DMS153 treated with DMSO at 0.1 percent for 48 hours (cell line): ENCODE measurements around the gene AQP2.
"Not testable (repeated sequence)": the region's sequence is repeated elsewhere in the genome, so short reads cannot be mapped to it uniquely, and the experiment has no call there.

Experiments used
- DNase-seq: peaks from one replicate; lab custom pipeline; 2025; ENCODE audit not compliant: unreplicated experiment; lab: John Stamatoyannopoulos, UW

AQP2 gene

DNA sequence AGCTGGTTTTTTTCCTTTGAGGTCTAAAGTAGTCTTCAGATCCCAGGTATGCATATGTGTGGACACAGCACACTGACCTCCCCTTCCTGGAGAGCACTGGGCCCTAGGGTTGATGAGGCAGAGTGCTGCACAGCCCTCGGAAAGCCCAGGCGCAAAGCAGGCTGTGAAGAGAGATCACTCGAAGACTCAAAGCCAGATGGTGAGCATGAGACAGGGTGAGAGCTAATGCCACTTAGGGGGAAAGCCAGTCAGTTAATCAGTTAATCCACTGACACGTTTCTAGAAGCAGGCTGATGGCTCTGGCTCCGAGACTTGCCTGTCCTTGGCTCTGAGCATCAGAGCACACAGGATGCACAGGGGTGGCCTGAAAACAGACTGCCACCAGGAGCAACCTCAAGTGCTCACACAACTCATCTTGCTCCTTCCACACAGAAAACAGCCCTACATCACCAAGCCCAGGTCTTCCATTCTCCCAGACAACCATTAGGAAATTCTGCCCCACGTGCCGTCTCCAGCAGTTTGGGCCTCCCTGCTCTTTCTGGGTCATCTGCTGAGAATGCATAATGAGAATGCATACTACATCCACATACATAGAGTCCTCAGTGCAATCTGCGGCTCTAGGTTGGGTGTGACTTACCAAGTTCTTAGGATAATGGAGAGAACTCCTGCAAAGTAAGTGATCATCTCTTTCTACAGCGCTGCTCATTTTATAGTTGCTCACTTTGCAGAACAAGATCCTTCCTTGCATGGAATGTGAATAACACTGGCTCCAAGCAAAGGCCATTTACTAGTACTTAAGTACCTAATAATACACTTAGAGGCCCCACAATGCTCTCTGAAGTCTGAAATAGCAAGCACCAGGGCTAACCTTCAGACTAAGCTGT is 34.2 kb downstream of the AQP2 start:
- DNase-seq: no peak

DNA sequence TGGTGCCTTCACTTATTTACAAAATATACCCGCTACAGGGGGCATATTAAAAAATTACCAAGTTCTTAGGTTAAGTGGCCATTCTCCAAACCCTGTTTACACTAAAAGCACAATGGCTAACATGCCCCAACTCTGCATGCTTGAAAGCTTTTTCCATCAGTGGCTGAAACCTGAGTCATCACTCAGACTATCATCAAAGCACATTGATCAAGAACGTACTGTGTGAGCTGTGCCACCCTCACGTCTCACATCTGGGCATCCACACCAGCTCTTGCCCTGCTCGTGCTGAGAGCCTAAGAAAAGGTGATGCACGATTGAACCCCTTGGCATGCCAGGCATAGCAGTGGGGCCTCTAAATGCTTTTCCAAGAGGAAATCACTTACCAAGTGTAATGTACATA is 35.4 kb downstream of the AQP2 start:
- no peak for DNase-seq

DNA sequence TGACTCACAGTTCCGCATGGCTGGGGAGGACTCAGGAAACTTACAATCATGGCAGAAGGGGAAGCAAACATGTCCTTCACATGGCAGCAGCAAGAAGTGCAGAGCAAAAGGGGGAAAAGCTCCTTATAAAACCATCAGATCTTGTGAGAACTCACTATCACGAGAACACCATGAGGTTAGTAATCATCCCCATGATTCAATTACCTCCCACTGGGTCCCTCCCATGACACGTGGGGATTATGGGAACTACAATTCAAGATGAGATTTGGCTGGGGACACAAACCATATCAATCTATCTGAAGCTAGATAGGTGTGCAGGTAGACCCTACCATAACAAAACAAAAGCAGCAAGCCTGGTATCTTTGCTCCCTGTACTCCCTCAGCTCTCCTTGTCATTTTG is 35.9 kb downstream of the AQP2 start:
- not testable (repeated sequence) for DNase-seq

DNA sequence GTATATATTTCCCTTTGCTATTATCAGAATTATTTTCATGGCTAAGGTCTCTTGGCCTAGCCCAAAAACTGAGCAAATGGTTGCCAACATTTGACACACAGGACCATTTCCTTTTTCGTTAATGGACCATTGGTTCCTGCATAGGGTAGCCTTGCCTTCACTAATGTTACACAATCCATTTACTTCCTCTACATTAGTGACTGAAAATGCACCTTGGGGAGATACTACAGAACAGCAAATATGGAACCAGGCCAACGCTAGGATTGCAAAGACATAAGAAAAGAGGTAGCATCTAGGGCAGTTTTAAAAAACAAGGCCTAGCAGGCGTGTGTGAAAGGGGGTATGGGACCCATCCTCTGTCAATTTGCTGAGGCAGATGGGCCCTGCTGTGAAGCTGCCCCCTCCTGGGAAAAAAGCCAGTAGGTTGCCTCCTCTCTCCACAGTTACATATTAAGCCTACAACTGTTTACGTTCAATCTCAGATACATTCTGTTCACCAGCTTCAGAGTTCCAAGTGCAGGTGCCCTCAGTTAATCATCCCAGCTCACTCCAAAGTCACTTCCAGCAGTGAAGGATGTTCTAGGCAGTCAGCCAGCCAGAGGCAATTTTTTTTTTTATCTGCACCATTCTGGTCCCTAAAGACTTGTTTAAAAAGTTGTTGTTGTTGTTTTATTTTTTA is 37.2 kb downstream of the AQP2 start:
- no peak for DNase-seq

DNA sequence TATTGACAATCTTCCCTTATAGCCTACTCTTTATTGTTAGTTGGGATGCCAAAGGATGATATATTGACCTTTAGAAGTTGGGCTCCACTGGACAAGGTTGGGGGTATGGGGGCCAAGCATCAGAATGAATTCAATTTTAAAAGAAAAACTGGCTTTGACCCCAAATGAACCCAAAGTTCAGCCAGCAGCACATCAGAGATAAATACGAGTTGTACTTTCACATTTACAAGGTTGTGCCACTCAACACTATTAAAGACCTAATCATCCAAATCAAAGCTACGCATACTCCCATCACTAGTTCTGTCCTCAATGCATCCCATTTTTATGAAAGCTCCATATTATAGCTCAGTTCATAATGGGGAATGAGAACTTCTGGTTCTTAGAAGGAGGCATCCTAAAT is 38.9 kb downstream of the AQP2 start:
- DNase-seq: not testable (repeated sequence)

DNA sequence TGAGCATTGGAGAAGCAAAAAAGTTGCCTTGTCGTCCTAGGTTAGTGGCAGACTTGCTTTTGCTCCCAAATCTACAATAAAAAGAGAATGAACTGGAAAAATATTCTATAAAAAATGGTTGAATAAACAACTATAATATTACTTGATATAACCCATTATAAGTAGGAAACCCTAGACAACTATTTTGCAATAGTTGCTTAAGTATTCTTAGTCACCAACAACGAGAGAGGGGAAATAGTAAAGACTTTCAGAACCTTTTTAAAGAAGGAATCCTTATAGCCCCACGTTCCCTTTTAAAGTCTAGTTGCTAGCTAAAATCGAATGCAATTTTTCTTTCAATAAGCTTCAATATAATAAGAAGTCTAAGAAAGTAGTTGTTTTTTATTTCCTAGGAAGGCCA is 39.7 kb downstream of the AQP2 start:
- no peak for DNase-seq

DNA sequence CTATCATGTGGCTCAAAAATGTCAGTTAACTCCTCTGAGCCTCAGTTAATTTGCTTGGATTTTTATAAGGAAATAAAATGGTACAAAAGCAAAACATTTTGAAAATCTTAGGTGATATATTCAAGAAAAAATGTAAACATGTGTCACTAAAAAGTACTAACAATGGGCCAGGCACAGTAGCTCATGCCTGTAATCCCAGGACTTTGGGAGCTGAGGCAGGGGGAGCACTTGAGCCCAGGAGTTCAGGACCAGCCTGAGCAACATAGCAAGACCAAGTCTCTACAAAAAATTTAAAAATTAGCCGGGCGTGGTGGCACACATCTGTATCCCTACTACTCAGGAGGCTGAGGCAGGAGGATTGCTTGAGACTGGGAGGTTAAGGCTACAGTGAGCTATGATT is 47.9 kb downstream of the AQP2 start:
- DNase-seq: no peak

DNA sequence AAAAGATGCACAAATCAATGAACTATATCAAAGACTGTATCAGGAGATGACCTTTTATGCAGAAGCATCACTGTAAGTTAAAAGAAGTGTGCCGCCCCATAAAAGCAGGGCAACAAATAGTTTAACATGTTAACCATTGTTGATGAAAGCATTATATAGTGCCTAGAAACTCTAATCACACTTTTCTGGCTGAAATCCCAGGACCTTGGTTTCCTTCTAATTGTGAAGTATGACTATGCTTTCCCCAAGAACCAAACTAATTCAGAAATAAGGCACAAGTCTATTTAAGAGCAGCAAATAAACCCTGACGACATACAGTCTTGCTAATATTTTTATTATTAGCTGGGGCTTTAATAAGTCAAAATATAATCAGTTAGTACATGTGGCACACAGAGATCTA is 53.1 kb downstream of the AQP2 start:
- no peak for DNase-seq

DNA sequence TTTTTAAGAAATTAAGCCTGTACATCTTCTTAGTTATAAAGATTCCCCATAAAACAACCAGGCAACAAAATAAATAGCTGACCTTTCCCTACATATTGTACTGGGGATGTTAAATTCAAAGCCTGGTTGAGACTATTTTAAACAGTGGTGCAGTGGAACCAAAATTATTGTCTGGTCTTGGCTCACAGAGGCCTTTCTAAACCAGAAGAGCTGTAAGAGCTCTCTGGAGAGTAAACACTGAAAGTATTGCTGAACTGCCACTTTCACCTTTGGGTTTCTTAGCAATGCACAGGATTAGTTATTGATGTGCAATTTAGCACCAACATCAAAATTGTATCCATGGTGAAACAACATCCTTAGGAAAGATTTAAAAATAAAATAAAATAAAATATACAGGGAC is 54.2 kb downstream of the AQP2 start:
- DNase-seq: no peak

DNA sequence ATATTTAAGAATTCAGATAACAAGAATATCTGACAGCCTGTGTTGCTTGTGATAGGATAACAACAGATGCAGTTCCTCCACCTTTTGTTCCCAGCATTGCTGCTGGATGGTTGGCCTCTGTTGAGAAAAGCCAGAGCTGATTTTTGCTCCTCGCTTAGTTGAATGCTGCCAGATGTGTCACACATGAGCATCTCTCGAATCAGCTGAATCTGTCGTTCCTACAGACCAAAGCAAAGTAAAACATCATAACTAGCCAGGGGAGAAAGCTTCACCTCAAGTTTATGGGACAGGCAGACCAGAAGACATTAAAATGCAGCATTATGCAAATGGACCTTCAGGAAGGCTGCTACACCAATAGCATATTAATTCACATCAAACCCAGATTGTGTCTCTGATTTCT is 54.6 kb downstream of the AQP2 start:
- no peak for DNase-seq

DNA sequence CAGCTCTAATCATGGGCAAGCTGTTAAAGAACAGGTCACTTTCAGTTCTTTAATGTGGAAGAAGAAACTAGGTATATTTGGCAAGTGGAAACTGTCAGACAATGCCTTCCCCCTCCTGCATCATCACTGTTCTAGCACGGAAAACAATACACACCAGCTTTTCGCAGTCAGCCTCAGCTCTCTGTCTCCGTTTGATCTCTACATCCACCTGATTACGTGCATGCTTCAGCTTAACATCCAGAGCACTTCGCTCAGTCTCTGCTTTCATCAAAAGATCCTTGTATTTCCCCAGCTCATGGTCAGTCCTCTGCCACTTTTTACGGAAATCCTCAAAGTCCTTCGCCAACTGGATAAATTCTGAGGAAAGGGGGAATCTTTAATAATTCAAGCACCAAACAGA is 55.7 kb downstream of the AQP2 start:
- DNase-seq: no peak

DNA sequence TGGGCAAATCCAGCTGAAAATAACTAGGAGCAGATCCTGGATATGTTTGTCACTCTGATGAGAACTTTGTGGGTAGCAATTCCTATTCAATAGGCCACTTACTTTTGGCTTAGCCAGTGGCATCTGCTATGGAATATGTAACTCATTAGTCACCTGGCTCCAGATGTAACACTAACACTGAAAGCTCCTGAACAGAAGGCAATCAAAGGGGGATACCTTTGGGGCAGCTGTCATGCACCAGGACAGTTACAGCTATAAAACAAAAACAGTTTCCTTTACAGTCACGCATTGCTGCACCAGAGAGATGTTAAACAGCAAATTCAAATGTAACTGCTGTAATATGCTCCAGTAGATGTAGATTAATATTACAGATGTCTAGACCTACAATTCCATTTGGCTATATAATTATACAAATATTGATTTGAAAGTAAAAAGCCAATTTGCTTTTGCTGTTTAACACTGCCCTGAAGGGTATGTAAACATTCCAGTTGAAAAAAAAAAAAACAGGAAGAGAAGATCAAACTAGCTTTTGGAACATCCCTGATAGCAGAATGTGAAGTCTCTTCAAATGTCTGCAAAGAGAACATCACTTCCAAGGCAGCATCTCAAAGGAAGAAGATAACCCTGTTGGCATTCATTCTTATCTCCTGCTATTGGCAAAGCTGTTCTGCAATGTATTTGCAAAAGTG is 56.4 kb downstream of the AQP2 start:
- no peak for DNase-seq
